ENCODE measurements around the gene TMPRSS3.
A peak's percentile ranks its signal among the peaks of the same experiment; 100 is the strongest.

Gene TMPRSS3

GRCh38 chr21:42348762-42349161 lies 47.1 kb downstream of the TMPRSS3 start:
- DNase-seq: no peak

- DNase-seq: no peak
Measured at GRCh38 chr21:42347601-42348327, 48.1 kb downstream of the TMPRSS3 start.

- DNase-seq: no peak
Measured at GRCh38 chr21:42346866-42347600, 48.8 kb downstream of the TMPRSS3 start.

GRCh38 chr21:42346441-42346840 lies 49.4 kb downstream of the TMPRSS3 start:
- no peak for DNase-seq

- no peak for DNase-seq
Measured at GRCh38 chr21:42344631-42345030, 51.2 kb downstream of the TMPRSS3 start.

DNA sequence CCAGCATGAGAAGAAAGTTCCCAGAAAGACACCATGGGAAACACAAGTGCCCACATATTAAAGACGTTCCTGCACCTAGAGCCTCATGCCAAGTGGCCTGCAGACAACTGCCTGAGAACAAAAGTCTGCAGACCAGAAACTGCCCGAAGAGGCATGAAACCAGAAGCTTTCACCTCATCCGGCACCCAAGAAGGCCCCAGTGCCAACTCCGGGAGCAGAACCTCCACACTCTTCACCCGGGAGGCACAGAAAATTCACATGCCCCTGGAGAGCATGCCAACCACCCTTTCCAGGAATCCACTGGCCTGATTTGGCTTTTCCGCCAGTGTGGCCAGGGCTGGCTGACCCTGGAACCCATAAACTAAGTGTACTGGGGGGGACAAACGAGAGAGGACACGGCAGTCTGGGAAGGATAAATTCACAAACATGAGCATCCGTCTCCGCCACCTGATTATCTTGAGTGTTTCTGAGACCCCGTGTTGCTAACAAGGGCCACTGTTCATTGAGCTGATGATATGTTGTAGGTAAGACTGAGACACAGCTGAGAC lies 51.8 kb downstream of the TMPRSS3 start:
- DNase-seq: no peak

DNA sequence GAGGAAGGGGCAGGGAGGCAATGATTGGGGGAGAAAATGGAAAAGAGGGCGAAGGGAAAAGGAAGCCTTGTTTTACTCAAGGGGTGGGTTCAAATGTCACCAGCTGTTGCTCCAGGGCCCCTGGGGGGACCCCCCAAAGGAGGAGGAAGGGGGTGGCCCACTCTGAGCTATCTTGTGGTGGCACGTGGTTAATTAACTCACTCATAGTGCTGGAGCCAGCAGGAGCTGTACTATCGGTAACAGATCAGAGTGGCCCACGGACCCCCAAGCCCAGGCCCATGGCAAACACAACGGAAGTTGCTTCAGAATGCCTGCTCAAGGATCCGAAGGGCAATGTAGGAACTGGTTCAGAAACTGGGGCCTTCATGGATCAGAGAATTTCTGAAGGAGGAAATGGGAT lies 52.3 kb downstream of the TMPRSS3 start:
- no peak for DNase-seq

GRCh38 chr21:42343101-42343500 lies 52.8 kb downstream of the TMPRSS3 start:
- no peak for DNase-seq

DNA sequence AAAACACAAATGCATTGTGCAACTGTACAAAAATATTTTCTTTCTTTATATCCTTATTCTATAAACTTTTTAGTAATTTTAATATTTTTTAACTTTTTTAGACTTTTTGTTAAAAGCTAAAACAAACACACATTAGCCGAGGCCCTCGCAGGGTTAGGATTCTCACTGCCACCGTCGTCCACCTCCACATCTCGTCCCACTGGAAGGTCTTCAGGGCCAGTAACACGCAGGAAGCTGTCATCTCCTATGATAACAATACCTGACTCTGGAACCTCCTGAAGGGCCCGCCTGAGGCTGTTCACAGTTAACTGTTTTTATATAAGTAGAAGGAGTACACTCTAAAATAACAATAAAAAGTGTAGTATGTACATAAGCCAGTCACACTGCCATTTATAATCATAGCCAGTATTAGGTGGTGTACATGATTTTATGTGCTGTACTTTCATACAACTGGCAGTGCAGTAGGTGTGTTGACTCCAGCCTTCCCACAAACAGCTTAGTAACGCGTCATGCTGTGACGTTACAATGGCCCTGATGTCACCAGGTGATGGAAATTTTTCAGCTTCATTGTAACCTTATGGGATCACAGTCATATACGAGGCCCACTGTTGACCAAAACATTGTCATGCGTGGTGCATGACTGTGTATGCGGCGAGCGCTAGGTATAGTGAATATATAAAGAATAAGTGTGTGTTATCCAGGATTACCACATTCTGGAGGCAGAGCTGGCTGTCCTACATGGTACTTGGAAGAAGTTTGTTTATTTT lies 53.9 kb downstream of the TMPRSS3 start:
- DNase-seq: no peak

DNA sequence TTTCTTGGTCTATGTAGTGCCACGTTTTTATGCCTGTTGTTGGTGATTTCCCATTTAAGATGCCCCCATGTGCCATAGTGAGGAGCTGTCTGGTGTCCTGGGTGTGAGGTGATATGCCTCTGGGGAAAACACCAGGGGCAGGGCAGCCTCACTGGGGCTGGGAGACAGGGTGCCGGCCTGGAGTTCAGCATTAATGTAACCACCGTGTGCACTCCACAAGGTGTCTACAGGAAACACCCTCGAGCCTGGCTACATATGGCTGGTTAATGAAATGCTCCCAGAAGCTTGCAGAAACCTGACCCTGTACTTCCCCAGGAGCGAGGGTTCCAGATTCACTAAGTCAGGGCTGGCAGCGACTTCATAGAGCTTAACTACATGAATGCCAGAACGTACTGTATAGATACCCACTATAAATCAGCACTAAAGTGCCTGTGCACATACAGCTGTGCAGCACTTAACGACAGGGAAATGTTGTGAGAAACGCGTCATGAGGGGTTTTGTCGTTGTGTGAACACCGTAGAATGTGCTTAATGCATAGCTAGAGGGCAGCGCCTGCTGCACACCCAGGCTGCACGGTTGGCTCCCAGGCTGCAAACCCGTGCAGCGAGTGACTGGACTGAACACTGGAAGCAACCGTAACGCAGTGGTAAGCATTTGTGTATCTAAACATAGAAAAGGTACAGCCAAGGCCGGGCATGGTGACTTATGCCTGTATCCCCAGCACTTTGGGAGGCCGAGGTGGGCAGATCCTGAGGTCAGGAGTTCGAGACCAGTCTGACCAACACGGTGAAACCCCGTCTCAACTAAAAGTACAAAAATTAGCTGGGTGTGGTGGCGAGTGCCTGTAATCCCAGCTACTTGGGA lies 55.4 kb downstream of the TMPRSS3 start:
- no peak for DNase-seq

DNA sequence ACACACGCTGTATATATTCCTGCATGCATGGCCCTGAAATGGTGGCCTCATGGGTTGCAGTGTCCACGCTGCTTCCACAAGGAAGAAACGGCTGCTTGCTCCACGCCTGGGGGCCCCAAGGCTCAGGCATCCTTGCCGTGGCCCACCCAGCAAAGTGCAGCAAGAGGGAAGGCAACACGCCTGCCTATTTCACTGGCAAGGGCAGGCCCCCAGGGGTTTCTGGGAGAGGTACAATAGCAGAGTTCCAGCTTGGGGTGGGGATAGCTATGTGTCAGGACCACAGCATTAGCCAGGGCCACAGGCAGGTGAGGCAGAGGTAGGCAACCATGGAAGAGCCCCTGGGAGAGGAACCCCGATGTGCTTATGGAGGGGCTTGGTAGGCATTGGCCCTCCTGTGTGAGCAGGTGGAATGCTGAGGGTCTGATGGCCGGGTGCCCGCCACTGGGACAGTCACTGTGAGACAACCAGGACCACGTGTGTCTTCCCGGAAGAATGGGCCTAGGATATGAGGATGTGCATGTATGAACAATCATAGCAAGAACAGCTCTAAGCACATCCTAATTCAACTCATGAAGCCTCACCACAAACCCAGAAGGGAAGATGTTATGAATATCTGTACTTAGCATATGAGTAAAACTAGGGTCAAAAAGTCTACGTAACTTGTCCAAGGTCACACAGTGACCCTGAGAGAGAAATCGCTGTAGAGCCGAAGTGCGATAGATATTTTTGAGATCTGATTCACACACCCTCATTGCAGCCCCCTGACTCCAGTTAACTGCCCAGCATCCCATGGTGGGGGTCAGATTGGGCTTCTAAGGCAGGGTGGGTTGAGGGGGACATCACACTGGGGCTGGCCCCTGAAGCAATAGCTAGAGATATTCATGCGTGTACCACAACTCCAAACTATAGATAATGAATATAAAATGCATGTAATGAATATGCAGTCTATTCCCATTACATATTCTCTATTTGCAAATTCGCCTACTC lies 56.8 kb downstream of the TMPRSS3 start:
- no peak for DNase-seq

- DNase-seq: peak; percentile 83
Measured at GRCh38 chr21:42337830-42338728, 57.8 kb downstream of the TMPRSS3 start.

- no peak for DNase-seq
Measured at GRCh38 chr21:42337276-42337675, 58.6 kb downstream of the TMPRSS3 start.

- no peak for DNase-seq
Measured at GRCh38 chr21:42336054-42336453, 59.8 kb downstream of the TMPRSS3 start.

DNA sequence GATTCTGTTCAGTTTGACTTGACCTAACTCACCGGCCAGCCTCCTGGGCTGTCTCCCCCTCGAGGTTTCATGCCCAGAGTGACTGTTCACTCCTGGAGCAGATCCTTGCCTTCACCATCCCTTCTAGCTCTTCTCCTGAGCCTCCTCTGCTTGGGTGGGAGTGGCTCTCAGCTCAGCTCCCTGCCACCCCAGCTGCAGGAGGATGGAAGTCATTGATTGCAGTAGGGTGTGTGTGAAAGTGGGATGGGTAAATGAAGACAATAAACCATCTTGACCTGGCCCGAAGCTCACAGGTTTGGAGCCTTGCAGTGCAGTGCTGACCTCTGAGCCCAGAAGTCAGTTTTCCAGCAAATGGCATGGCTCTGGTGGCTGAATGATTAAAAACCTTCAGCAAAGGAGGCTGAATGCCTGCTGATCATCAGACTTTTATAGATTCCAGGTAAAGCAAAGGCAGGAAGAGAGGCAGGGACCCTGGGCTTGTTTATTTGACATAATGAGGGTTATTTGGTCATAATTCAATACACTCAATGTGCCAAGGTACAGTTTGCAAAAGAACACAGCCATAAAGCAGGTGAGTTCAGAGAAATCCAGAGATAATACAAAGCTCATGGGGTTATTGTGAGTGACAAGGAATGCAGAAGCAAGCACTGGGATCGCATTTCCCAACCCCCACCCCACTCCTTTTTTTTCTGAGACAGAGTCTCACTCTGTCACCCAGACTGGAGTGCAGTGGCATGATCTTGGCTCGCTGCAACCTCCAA lies 63.1 kb downstream of the TMPRSS3 start:
- no peak for DNase-seq

GRCh38 chr21:42331660-42332059 lies 64.2 kb downstream of the TMPRSS3 start:
- no peak for DNase-seq

DNA sequence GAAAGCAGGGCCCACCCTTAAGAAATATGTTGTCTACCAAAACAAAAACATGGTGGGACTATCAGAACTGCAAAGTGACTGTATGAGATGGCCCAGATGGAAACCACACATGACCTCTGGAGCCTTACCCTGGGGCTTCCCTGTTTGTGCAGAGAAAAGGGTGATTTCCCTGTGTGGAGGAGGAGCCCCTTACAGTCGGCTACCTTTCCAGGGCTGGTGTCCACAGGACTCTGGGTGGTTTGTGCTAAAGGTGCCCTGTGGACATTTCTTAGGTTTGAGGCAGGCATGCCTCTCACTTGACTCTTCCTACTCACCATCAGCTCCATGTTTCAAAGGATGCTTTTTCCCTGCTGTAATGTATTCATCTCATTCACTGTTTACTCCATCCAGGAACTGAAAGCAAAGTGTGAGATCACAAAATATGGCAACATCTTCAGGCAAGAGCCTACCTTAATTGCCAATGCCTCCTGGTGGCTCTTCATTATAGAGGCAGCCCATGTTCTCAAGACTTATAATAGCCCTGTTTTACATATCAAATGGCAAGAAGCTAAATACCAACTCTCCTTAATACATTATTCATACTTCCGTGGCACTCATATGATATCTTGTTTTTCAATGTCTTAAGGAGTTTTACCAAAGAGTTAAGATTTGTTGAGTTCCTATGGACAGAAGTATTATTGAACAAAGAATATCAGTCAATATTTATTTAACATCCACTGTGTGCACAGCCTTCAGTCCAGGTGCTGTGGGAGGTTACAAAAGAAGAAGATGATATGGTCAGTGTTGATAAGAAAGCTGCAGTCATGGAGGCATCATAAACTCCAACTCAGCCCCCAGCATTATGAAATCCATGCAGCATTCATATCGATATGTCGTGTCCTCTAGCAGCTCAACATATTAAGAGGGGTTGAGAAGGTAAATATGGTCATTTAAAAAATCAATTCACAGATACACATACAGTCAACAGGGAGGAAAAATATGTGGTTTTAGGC lies 65.2 kb downstream of the TMPRSS3 start:
- no peak for DNase-seq

GRCh38 chr21:42324896-42325295 lies 71.0 kb downstream of the TMPRSS3 start:
- DNase-seq: no peak

Measured in activated CD8-positive, alpha-beta memory T cell treated with anti-CD3 and anti-CD28 coated beads, Interleukin-2, amount 50 U/mL, for 4 hours (primary cell).